ENCODE results near the gene TGM3. TPM values are rescaled to one million over a fixed set of nuclear protein-coding genes. Genes with fewer than 3 reads are reported as not detected.

TGM3 gene
- total RNA-seq, 6 experiments from 2014 or later, result 0.09 to 0.15 TPM; not detected in 4

DNA sequence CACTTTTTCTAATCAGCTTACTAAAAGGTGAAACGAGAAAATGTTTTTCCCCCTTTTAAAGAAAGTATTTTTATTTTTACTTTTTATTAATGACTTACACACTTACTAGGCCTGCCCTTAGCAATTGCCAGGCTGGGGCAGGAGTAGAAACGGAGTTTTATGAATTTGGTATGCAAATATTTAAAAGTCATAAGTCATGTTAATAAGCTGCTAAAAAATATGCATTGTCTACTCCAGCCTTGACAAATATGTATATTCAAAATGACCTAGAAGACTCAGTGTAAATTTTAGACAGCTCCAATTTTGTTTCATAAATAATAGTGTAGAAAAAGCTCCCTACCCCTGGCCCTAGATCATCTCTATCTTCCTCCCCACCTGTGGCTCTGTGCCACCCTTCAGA lies 67.4 kb downstream of the TGM3 start:
- no peak overlapping the region for H3K4me3 Mint-ChIP-seq
- peaks cover 15% of the 10 kb centered on the region for H3K4me1 Mint-ChIP-seq (ENCODE audit: low read depth)
- peak overlapping the region; percentile 50; the same call in 1 of the 2 replicates for H3K27ac Mint-ChIP-seq
- H3K36me3 Mint-ChIP-seq (ENCODE audit: low read depth), result peaks cover 17% of the 10 kb centered on the region
- no peaks in the 10 kb centered on the region; the same call in 1 of the 2 replicates for H3K27me3 Mint-ChIP-seq (ENCODE audit: insufficient read depth)
- peaks cover 16% of the 10 kb centered on the region for H3K9me3 Mint-ChIP-seq
- no peak for DNase-seq
- no peak for TF ChIP-seq CTCF (IDR thresholded peaks at IDR 0.05)

DNA sequence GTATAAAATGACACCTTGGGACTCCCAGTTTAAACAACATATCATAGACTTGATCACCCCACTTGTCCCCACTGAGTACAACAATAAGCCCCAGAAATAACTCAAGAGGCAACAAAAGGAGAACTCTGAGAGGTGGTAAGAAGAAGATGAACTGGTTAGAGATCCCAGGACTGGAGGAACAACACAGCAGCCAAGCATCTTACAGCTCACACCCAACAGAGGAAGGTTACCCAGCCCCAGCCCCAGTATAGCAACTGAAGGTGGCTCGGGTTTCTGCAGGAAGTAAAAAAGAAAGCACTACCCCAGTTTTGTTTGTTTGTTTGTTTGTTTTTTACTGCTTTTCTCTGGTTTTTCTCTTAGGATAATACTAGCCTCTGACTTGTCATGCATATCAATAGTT lies 67.8 kb downstream of the TGM3 start:
- no peak for TF ChIP-seq CTCF (IDR thresholded peaks at IDR 0.05)
- no peak overlapping the region for H3K4me3 Mint-ChIP-seq
- peaks cover 20% of the 10 kb centered on the region for H3K9me3 Mint-ChIP-seq

DNA sequence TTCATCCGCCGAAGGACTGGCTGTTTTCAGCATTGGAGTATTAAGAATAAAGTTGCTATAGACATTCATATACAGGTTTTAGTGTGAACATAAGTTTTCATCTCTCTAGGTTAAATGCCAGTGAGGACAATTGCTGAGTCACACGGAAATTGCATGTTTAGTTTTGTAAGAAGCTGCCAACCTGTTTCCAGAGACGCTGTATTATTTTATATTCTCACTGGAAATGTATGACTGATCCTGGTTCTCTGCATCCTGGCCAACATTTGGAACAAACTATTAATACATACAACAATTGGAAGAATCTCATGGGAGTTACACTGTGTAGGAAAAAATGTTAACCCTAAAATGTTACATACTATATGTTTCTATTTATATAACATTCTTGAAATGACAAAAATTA lies 68.2 kb downstream of the TGM3 start:
- TF ChIP-seq CTCF (IDR thresholded peaks at IDR 0.05), result no peak
- H3K27me3 Mint-ChIP-seq (ENCODE audit: insufficient read depth), result no peaks in the 10 kb centered on the region; the same call in 1 of the 2 replicates
- no peak overlapping the region for H3K4me3 Mint-ChIP-seq

More for the DNA sequence above, 67.8 kb downstream of the TGM3 start:
- Mint-ChIP-seq H3K4me1 (ENCODE audit: low read depth) (peaks cover 15% of the 10 kb centered on the region), H3K27me3 (ENCODE audit: insufficient read depth) (no peaks in the 10 kb centered on the region; the same call in 1 of the 2 replicates), H3K27ac (peak overlapping the region; percentile 50), H3K36me3 (ENCODE audit: low read depth) (peaks cover 21% of the 10 kb centered on the region)
- no peak for DNase-seq

GRCh38 chr20:2365091-2365490 lies 69.3 kb downstream of the TGM3 start:
- no peak overlapping the region for H3K4me3 Mint-ChIP-seq
- peaks cover 3% of the 10 kb centered on the region for H3K27me3 Mint-ChIP-seq (ENCODE audit: insufficient read depth)

More for the DNA sequence above, 68.2 kb downstream of the TGM3 start:
- Mint-ChIP-seq H3K9me3 (peaks cover 25% of the 10 kb centered on the region), H3K27ac (peak overlapping the region; percentile 50), H3K36me3 (ENCODE audit: low read depth) (peaks cover 24% of the 10 kb centered on the region), H3K4me1 (ENCODE audit: low read depth) (peaks cover 15% of the 10 kb centered on the region)
- DNase-seq, result peak; percentile 49

GRCh38 chr20:2365666-2366065 lies 69.9 kb downstream of the TGM3 start:
- no peak overlapping the region for H3K27ac Mint-ChIP-seq
- TF ChIP-seq CTCF (IDR thresholded peaks at IDR 0.05), result no peak
- peaks cover 3% of the 10 kb centered on the region for H3K27me3 Mint-ChIP-seq (ENCODE audit: insufficient read depth)
- peaks cover 15% of the 10 kb centered on the region for H3K4me1 Mint-ChIP-seq (ENCODE audit: low read depth)
- no peak for DNase-seq
- H3K4me3 Mint-ChIP-seq, result no peak overlapping the region
- peaks cover 26% of the 10 kb centered on the region for H3K9me3 Mint-ChIP-seq
- peaks cover 27% of the 10 kb centered on the region for H3K36me3 Mint-ChIP-seq (ENCODE audit: low read depth)

More at GRCh38 chr20:2365091-2365490, 69.3 kb downstream of the TGM3 start:
- H3K4me1 Mint-ChIP-seq (ENCODE audit: low read depth), result peaks cover 15% of the 10 kb centered on the region
- peaks cover 29% of the 10 kb centered on the region for H3K36me3 Mint-ChIP-seq (ENCODE audit: low read depth)
- no peak overlapping the region for H3K27ac Mint-ChIP-seq
- no peak for DNase-seq
- H3K9me3 Mint-ChIP-seq, result peaks cover 29% of the 10 kb centered on the region
- TF ChIP-seq CTCF (IDR thresholded peaks at IDR 0.05), result no peak

Data from HFFc6 (cell line).